Measurements from ENCODE around the gene ZSWIM9.

The ZSWIM9 gene

DNA sequence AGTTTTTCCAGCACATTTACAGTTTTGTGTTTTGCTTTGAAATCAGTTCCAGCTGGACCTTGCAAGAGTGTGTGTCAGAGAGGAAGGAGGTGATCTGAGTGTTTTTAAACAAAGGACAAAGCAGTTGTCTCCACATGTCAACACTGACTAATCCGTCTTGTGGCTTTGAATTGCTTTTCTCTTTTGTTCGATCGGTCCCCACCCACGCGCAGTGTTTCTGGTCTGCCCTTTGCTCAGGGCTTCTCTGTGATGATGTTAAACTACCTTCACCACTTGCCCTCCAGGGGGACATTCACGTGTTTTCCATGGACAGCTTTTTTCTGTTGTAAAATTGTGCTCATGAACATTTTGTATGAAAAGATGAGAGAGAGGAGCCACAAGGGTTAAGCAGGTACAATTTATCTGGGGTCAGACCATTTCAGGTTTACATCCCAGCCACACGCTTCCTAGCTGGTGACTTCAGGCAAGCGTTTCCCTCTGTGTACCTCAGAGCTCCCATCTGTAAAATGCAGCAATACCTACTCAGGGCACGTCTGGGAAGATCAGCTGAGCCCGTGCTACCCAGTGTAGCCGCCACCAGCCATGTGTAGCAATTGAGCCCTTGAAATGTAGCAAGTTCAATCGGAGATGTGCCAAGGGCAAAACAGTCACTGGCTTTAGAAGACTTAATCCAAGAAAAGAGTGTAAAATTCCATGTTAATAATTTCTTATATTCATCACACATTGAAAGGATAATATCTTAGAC lies 46.4 kb upstream of the ZSWIM9 start:
- TF ChIP-seq EZH2phosphoT487 (IDR thresholded peaks at IDR 0.05; ENCODE audit: low read depth) = no peak
- TF ChIP-seq, protein P1, sequence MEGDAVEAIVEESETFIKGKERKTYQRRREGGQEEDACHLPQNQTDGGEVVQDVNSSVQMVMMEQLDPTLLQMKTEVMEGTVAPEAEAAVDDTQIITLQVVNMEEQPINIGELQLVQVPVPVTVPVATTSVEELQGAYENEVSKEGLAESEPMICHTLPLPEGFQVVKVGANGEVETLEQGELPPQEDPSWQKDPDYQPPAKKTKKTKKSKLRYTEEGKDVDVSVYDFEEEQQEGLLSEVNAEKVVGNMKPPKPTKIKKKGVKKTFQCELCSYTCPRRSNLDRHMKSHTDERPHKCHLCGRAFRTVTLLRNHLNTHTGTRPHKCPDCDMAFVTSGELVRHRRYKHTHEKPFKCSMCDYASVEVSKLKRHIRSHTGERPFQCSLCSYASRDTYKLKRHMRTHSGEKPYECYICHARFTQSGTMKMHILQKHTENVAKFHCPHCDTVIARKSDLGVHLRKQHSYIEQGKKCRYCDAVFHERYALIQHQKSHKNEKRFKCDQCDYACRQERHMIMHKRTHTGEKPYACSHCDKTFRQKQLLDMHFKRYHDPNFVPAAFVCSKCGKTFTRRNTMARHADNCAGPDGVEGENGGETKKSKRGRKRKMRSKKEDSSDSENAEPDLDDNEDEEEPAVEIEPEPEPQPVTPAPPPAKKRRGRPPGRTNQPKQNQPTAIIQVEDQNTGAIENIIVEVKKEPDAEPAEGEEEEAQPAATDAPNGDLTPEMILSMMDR (IDR thresholded peaks at IDR 0.05; ENCODE audit: low read depth, low read length) = no peak
- H3K9me3 ChIP-seq (ENCODE audit: insufficient read depth, low read length) = no peaks in the 10 kb centered on the region

DNA sequence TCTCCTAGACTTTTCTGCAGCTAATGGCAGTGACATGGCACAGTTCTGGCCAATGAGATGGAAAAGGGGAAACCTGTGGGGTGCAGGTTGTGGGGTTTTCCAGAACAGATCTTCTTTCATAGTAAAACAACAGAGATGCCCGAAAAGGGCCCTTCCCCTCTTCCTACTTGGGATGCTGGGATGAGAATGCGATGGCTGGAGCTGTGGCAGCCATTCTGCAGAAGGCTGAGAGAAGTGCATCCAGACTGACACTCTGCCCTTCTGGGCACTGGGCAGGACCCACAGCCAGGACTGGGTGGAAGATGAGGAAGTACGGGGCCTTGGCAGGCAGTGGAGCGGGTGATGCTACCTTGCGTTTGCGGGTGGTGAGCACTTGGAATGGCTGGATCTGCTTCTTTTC lies 42.9 kb upstream of the ZSWIM9 start:
- Histone ChIP-seq H3K79me2 (ENCODE audit: low read length) (no peaks in the 10 kb centered on the region), H4K20me1 (ENCODE audit: insufficient read depth, low read length) (no peaks in the 10 kb centered on the region), H3K9me3 (ENCODE audit: insufficient read depth, low read length) (no peaks in the 10 kb centered on the region), H2AFZ (ENCODE audit: low read depth, low read length) (no peak overlapping the region), H3K4me1 (ENCODE audit: low read length) (peaks cover 3% of the 10 kb centered on the region), H3K4me2 (ENCODE audit: low read length) (no peak overlapping the region), H3K9ac (ENCODE audit: low read length) (no peak overlapping the region), H3K27me3 (ENCODE audit: low read depth, low read length) (no peaks in the 10 kb centered on the region), H3K4me3 (ENCODE audit: low read length) (no peak overlapping the region), H3K36me3 (replicated peaks; ENCODE audit: low read depth, low read length) (peaks cover 61% of the 10 kb centered on the region), H3K27ac (ENCODE audit: low read length) (no peak overlapping the region)
- TF ChIP-seq EZH2phosphoT487 (IDR thresholded peaks at IDR 0.05; ENCODE audit: low read depth) = no peak
- TF ChIP-seq, protein P1 (IDR thresholded peaks at IDR 0.05; ENCODE audit: low read depth, low read length) = no peak

More for the DNA sequence above, 46.4 kb upstream of the ZSWIM9 start:
- Histone ChIP-seq H3K27ac (ENCODE audit: low read length) (no peak overlapping the region), H3K4me1 (ENCODE audit: low read length) (peaks cover 12% of the 10 kb centered on the region), H3K27me3 (ENCODE audit: low read depth, low read length) (no peaks in the 10 kb centered on the region), H3K79me2 (ENCODE audit: low read length) (no peaks in the 10 kb centered on the region), H3K9ac (ENCODE audit: low read length) (no peak overlapping the region), H4K20me1 (ENCODE audit: insufficient read depth, low read length) (no peaks in the 10 kb centered on the region), H3K4me2 (ENCODE audit: low read length) (no peak overlapping the region), H2AFZ (ENCODE audit: low read depth, low read length) (no peak overlapping the region), H3K4me3 (ENCODE audit: low read length) (no peak overlapping the region), H3K36me3 (replicated peaks; ENCODE audit: low read depth, low read length) (peaks cover 62% of the 10 kb centered on the region)

DNA sequence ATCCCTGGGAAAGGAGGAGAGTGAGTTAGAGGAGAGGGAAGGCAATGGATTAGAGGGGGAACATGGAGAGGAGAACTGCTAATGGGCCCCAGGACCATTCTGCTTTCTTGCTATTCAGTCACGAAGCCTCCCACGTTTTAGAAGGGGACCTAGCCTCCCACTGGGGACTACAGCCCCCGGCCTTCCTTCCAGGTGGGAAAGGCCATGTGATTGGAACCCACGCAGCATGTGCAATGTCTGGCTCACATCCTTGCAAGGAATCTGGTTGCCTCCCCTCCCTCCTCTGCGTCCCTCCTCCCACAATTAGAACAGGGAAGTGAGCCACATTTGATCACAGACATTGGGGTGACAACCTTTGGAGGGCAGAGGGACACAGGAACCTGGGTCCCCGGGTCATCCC lies 37.4 kb upstream of the ZSWIM9 start:
- H3K36me3 ChIP-seq (replicated peaks; ENCODE audit: low read depth, low read length) = peaks cover 37% of the 10 kb centered on the region
- H4K20me1 ChIP-seq (ENCODE audit: insufficient read depth, low read length) = no peaks in the 10 kb centered on the region
- no peak overlapping the region for H3K27ac ChIP-seq (ENCODE audit: low read length)
- no peaks in the 10 kb centered on the region for H3K9me3 ChIP-seq (ENCODE audit: insufficient read depth, low read length)
- H2AFZ ChIP-seq (ENCODE audit: low read depth, low read length) = no peak overlapping the region
- H3K79me2 ChIP-seq (ENCODE audit: low read length) = no peaks in the 10 kb centered on the region
- no peaks in the 10 kb centered on the region for H3K27me3 ChIP-seq (ENCODE audit: low read depth, low read length)
- no peaks in the 10 kb centered on the region for H3K4me1 ChIP-seq (ENCODE audit: low read length)
- no peak overlapping the region for H3K4me2 ChIP-seq (ENCODE audit: low read length)
- no peak overlapping the region for H3K4me3 ChIP-seq (ENCODE audit: low read length)
- TF ChIP-seq EZH2phosphoT487 (IDR thresholded peaks at IDR 0.05; ENCODE audit: low read depth) = no peak
- TF ChIP-seq, protein P1 (IDR thresholded peaks at IDR 0.05; ENCODE audit: low read depth, low read length) = no peak
- H3K9ac ChIP-seq (ENCODE audit: low read length) = no peak overlapping the region

GRCh38 chr19:48135411-48135810 lies 35.1 kb upstream of the ZSWIM9 start:
- Histone ChIP-seq H3K9ac (ENCODE audit: low read length) (no peak overlapping the region), H3K9me3 (ENCODE audit: insufficient read depth, low read length) (no peaks in the 10 kb centered on the region), H3K4me1 (ENCODE audit: low read length) (no peaks in the 10 kb centered on the region), H3K4me3 (ENCODE audit: low read length) (no peak overlapping the region), H3K27ac (ENCODE audit: low read length) (no peak overlapping the region), H3K4me2 (ENCODE audit: low read length) (no peak overlapping the region), H3K79me2 (ENCODE audit: low read length) (no peaks in the 10 kb centered on the region), H4K20me1 (ENCODE audit: insufficient read depth, low read length) (no peaks in the 10 kb centered on the region), H3K36me3 (replicated peaks; ENCODE audit: low read depth, low read length) (peaks cover 27% of the 10 kb centered on the region), H3K27me3 (ENCODE audit: low read depth, low read length) (no peaks in the 10 kb centered on the region), H2AFZ (ENCODE audit: low read depth, low read length) (no peak overlapping the region)
- TF ChIP-seq, protein P1 (IDR thresholded peaks at IDR 0.05; ENCODE audit: low read depth, low read length) = no peak
- no peak for TF ChIP-seq EZH2phosphoT487 (IDR thresholded peaks at IDR 0.05; ENCODE audit: low read depth)
